ENCODE measurements around the gene TMEM184C.

Gene TMEM184C

DNA sequence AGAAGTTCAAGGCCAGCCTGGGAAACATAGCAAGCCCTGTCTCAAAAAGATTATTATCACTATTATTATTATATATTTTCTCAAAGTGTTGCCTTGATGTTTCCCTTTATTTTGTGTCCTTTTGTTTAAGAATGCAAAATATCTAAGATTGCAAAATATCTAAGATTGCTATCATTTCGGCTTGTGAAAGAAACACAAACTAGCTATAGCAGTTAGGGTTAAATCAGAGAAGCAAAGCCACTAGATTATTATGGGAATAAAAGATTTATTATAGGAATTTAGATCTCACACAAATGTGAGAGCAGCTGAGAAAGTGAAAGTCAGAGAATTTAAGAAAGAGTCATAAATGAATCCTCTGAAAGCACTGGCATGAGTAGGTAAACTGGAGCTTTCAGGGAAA is 18.0 kb upstream of the TMEM184C start:
- no peak overlapping the region for H3K27ac ChIP-seq (replicated peaks)
- H3K27me3 ChIP-seq (ENCODE audit: insufficient read depth, poor library complexity, severe bottlenecking), result no peaks in the 10 kb centered on the region
- TF ChIP-seq SPI1 (IDR thresholded peaks at IDR 0.05; ENCODE audit: borderline replicate concordance, low read depth), result no peak
- TF ChIP-seq GABPA (IDR thresholded peaks at IDR 0.05; ENCODE audit: low read depth), result no peak
- no peak for TF ChIP-seq CTCF (IDR thresholded peaks at IDR 0.05; ENCODE audit: insufficient read depth, low read length)
- TF ChIP-seq REST (IDR thresholded peaks at IDR 0.05; ENCODE audit: insufficient replicate concordance, low read depth), result no peak
- no peak for TF ChIP-seq POLR2AphosphoS5 (IDR thresholded peaks at IDR 0.05; ENCODE audit: low read depth)
- no peak for DNase-seq (ENCODE audit: low read depth in 1 of 2, low spot score in 1 of 2)
- no peak overlapping the region for H3K4me3 ChIP-seq (replicated peaks; ENCODE audit: insufficient read depth, low read length)

DNA sequence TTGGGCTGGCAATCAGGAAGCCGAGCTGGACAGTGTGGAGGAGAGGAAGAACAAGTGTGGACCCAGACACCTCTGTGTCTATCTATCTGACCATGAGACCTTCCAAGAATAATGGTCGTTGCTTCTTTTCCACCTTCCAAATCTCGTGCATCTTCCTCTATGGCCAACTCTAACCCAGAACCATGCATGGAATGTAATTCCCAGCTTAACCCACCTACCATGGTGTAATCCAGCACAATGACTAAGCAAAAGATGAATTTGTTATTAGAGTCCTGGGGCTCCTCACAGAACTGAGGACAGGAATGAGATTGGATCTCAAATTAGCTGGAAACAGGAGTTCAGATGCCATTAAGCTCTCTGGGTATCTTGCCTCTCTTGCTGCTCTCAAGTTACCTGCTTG is 17.4 kb upstream of the TMEM184C start:
- no peak overlapping the region for H3K27ac ChIP-seq (replicated peaks)
- no peak for DNase-seq (ENCODE audit: low read depth in 1 of 2, low spot score in 1 of 2)
- no peak overlapping the region for H3K4me3 ChIP-seq (replicated peaks; ENCODE audit: insufficient read depth, low read length)
- H3K27me3 ChIP-seq (ENCODE audit: insufficient read depth, poor library complexity, severe bottlenecking), result no peaks in the 10 kb centered on the region
- TF ChIP-seq SPI1 (IDR thresholded peaks at IDR 0.05; ENCODE audit: borderline replicate concordance, low read depth) (no peak), REST (IDR thresholded peaks at IDR 0.05; ENCODE audit: insufficient replicate concordance, low read depth) (no peak), CTCF (IDR thresholded peaks at IDR 0.05; ENCODE audit: insufficient read depth, low read length) (no peak), POLR2AphosphoS5 (IDR thresholded peaks at IDR 0.05; ENCODE audit: low read depth) (no peak), GABPA (IDR thresholded peaks at IDR 0.05; ENCODE audit: low read depth) (no peak)

GRCh38 chr4:147605499-147605898 is 11.7 kb upstream of the TMEM184C start:
- Histone ChIP-seq H3K4me3 (replicated peaks; ENCODE audit: insufficient read depth, low read length) (no peak overlapping the region), H3K27ac (replicated peaks) (no peak overlapping the region), H3K27me3 (ENCODE audit: insufficient read depth, poor library complexity, severe bottlenecking) (no peaks in the 10 kb centered on the region)
- TF ChIP-seq REST (IDR thresholded peaks at IDR 0.05; ENCODE audit: insufficient replicate concordance, low read depth), result no peak
- no peak for TF ChIP-seq POLR2AphosphoS5 (IDR thresholded peaks at IDR 0.05; ENCODE audit: low read depth)
- no peak for TF ChIP-seq SPI1 (IDR thresholded peaks at IDR 0.05; ENCODE audit: borderline replicate concordance, low read depth)
- no peak for TF ChIP-seq GABPA (IDR thresholded peaks at IDR 0.05; ENCODE audit: low read depth)
- no peak for TF ChIP-seq CTCF (IDR thresholded peaks at IDR 0.05; ENCODE audit: insufficient read depth, low read length)
- no peak for DNase-seq (ENCODE audit: low read depth in 1 of 2, low spot score in 1 of 2)
